Lower leg skin (tissue), 4 donors: Measurements from ENCODE around the gene WAPL. TPM values are rescaled to one million over a fixed set of nuclear protein-coding genes. Genes with fewer than 3 reads are reported as not detected.
A peak's percentile ranks its signal among the peaks of the same experiment; 100 is the strongest.
"Not testable (repeated sequence)": the region's sequence is repeated elsewhere in the genome, so short reads cannot be mapped to it uniquely, and the experiment has no call there.

ENCODE experiments used
- DNase-seq, 2 donors: peaks; one replicate each; pipeline ENCODE4 v3.0.0-alpha.2; 2019; ENCODE audit warnings: low spot score in 2 of 2
- H3K4me3 ChIP-seq: fragments of 200-600 bp; sonication (generic); 2 replicates; pipeline ENCODE4 v1.5.1; 2017; ENCODE audit warnings: mild to moderate bottlenecking, low read depth; ENCODE audit not compliant: poor library complexity, severe bottlenecking
- CTCF ChIP-seq, 3 donors: fragments of 450-650 bp; IDR thresholded peaks; one replicate each; pipeline ENCODE4 v1.5.1; 2016; ENCODE audit warnings: antibody characterized with exemption in 3 of 3, mild to moderate bottlenecking in 3 of 3, moderate library complexity in 2 of 3
- POLR2A ChIP-seq, 2 donors: fragments of 450-650 bp; IDR thresholded peaks; one replicate each; pipeline ENCODE4 v1.6.1; 2016 to 2017; ENCODE audit warnings: antibody characterized with exemption in 2 of 2, mild to moderate bottlenecking in 1 of 2, moderate library complexity in 1 of 2
- WGBS, 2 donors: methylation state at CpG; one replicate each; pipeline ENCODE4 v1.1.5; 2018; 5-methylcytosine and 5-hydroxymethylcytosine counted together
- intact Hi-C: fragments of 100-400 bp; cut with DNase I; formaldehyde crosslinking; loops from one replicate; pipeline ENCODE4 v1.15.0; 2023; ENCODE audit warnings: low total_unique reads
- total RNA-seq, 4 donors: library from RNA; depleted of rRNA; stranded (reverse); fragments of >200 nt; gene quantifications; one replicate each; pipeline ENCODE4 v1.1.0, GENCODE V29; 2016

Gene WAPL
- total RNA-seq, 4 donors from 2014 or later: 37.7 to 46.4 (median 43.0) TPM

GRCh38 chr10:86536294-86536861 lies 14.8 kb upstream of the WAPL start:
- intact Hi-C loops: no loop called here

GRCh38 chr10:86535132-86535882 lies 13.7 kb upstream of the WAPL start:
- H3K4me3 ChIP-seq: no peak overlapping the region
- intact Hi-C loops: no loop called here
- WGBS, 2 donors: 20 to 25% methylated on average over 42 to 47 of the region's 47 CpGs
- TF ChIP-seq CTCF (IDR thresholded peaks at IDR 0.05) (no peak), POLR2A (IDR thresholded peaks at IDR 0.05) (no peak)
- peak; percentile 60 to 93 for DNase-seq

More at GRCh38 chr10:86536294-86536861, 14.8 kb upstream of the WAPL start:
- TF ChIP-seq CTCF (IDR thresholded peaks at IDR 0.05): no peak
- TF ChIP-seq POLR2A (IDR thresholded peaks at IDR 0.05): no peak
- no peak for DNase-seq
- WGBS, 2 donors: 56 to 70% methylated on average over 15 to 35 of the region's 40 CpGs
- H3K4me3 ChIP-seq: no peak overlapping the region

GRCh38 chr10:86533328-86533727 lies 11.7 kb upstream of the WAPL start:
- DNase-seq: no peak
- intact Hi-C loops: no loop called here
- TF ChIP-seq CTCF (IDR thresholded peaks at IDR 0.05) (no peak), POLR2A (IDR thresholded peaks at IDR 0.05) (no peak)
- H3K4me3 ChIP-seq: no peak overlapping the region
- WGBS, 2 donors: 68 to 89% methylated on average over 2 of the region's 2 CpGs

GRCh38 chr10:86528736-86529135 lies 7.1 kb upstream of the WAPL start:
- 90 to 93% methylated on average over 3 of the region's 3 CpGs for WGBS, 2 donors
- DNase-seq, H3K4me3 ChIP-seq, intact Hi-C loops: not testable (repeated sequence)

GRCh38 chr10:86526606-86527005 lies 5.0 kb upstream of the WAPL start:
- no peak overlapping the region for H3K4me3 ChIP-seq
- 93 to 95% methylated on average over 4 of the region's 4 CpGs for WGBS, 2 donors
- no peak for TF ChIP-seq POLR2A (IDR thresholded peaks at IDR 0.05)
- no peak for TF ChIP-seq CTCF (IDR thresholded peaks at IDR 0.05)
- DNase-seq: no peak
- intact Hi-C loops: no loop called here

- DNase-seq, intact Hi-C loops, H3K4me3 ChIP-seq: not testable (repeated sequence)
- 94 to 98% methylated on average over 6 of the region's 6 CpGs for WGBS, 2 donors
These were observed 4.1 kb upstream of the WAPL start for GRCh38 chr10:86525713-86526112.
